IPS DF 6.9 (cell line): ENCODE measurements around the gene CTRB1.

Experiments
- DNase-seq: peaks from one replicate; pipeline ENCODE4 v3.0.0-alpha.2; 2013; ENCODE audit warnings: low read depth, low spot score
- H3K27ac ChIP-seq: one replicate; pipeline ENCODE4 v1.5.1; 2013; ENCODE audit warnings: low read length, control low read depth
- H3K27me3 ChIP-seq: 2 replicates; pipeline ENCODE4 v1.6.1; 2013; ENCODE audit warnings: mild to moderate bottlenecking, low read length; ENCODE audit not compliant: control insufficient read depth, insufficient read depth
- H3K36me3 ChIP-seq: 2 replicates; pipeline ENCODE4 v1.6.1; 2013; ENCODE audit warnings: low read length; ENCODE audit not compliant: control insufficient read depth, insufficient read depth
- H3K4me1 ChIP-seq: 2 replicates; pipeline ENCODE4 v1.6.1; 2013; ENCODE audit warnings: low read length; ENCODE audit not compliant: control insufficient read depth, insufficient read depth
- H3K4me3 ChIP-seq: 2 replicates; pipeline ENCODE4 v1.5.1; 2013; ENCODE audit warnings: mild to moderate bottlenecking, low read length
- H3K9me3 ChIP-seq: 2 replicates; pipeline ENCODE4 v1.6.1; 2013; ENCODE audit warnings: low read length, inconsistent platforms; ENCODE audit not compliant: control insufficient read depth, insufficient read depth
- WGBS: extraction: QIAGEN DNeasy Blood & Tissue Kit; methylation state at CpG from one replicate; pipeline ENCODE4 v1.1.7; 2013; ENCODE audit warnings: mixed read lengths, missing lambda C conversion rate; ENCODE audit not compliant: insufficient read length, insufficient coverage; 5-methylcytosine and 5-hydroxymethylcytosine counted together

The CTRB1 gene

DNA sequence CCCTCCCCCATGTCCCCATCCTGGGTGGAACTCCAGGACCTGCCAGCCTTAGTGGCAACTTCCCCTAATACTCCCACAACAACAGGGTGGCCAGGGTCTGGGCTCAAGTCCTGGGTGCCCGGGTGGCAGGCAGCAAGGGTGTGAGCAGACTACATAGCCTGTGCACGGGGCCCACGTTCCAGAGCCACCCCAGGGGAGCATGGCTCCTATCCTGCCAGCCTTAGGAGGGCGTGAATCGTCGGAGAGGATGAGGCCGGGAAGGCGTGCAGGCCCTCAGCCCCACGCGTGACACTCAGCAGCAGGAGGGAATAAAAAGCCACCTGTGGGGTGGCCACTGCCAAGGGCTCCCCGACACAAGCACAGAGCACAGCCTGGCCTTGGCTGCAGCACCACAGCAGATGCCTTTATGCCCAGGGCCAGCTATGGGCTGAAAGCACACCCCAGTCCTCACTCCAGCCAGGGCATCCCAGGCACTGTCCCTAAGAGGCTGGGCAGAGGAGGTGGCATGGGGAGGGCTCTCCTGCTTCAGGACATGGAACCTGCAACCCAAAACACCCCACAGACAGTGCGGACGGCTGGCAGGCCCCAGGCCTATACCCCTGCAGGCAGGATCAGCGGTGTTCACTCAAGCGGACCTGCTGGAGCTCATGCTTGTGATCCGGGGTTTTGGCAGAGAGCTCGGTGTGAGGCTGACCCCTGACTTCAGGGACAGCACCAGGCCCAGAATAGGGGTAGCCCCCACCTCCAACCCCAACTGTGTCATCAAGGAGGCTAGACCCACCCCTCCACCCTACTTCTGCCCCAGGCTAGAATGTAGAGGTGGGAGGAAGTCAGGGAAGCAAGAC lies 30.0 kb downstream of the CTRB1 start:
- Histone ChIP-seq H3K36me3 (0 out of 2 replicates have a peak, but pooled peaks cover 2% of the 10 kb centered on the region), H3K27ac (no peak overlapping the region), H3K27me3 (no peaks in the 10 kb centered on the region), H3K9me3 (no peaks in the 10 kb centered on the region), H3K4me3 (no peak overlapping the region), H3K4me1 (peaks cover 33% of the 10 kb centered on the region)
- no peak for DNase-seq
- no CpG with 5 or more reads among the region's 17 CpGs for WGBS

DNA sequence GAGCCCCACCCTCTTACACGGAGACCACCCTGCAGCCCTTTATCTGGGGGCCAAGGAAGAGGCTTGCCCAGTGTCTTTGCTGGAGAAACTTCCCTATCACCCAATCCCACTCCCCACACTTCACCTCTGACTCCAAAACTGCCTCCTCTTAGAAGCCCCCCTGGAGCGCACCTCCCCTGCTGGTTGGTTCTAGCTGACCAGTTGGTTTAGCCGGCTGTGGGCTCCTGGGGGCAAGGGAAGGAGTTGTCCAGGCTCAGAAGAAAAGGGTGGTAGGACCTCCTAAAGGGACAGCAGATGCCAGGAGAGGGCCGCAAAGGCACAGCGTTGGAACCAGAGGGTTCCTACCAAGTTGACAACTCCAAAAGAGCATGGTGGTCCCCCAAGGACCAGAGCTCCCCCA lies 30.7 kb downstream of the CTRB1 start:
- H3K27me3 ChIP-seq, result no peaks in the 10 kb centered on the region
- H3K4me1 ChIP-seq, result peaks cover 37% of the 10 kb centered on the region
- no peak for DNase-seq
- H3K9me3 ChIP-seq, result no peaks in the 10 kb centered on the region
- WGBS, result no CpG with 5 or more reads among the region's 5 CpGs
- H3K4me3 ChIP-seq, result no peak overlapping the region
- H3K36me3 ChIP-seq, result 0 out of 2 replicates have a peak, but pooled peaks cover 2% of the 10 kb centered on the region
- no peak overlapping the region for H3K27ac ChIP-seq

DNA sequence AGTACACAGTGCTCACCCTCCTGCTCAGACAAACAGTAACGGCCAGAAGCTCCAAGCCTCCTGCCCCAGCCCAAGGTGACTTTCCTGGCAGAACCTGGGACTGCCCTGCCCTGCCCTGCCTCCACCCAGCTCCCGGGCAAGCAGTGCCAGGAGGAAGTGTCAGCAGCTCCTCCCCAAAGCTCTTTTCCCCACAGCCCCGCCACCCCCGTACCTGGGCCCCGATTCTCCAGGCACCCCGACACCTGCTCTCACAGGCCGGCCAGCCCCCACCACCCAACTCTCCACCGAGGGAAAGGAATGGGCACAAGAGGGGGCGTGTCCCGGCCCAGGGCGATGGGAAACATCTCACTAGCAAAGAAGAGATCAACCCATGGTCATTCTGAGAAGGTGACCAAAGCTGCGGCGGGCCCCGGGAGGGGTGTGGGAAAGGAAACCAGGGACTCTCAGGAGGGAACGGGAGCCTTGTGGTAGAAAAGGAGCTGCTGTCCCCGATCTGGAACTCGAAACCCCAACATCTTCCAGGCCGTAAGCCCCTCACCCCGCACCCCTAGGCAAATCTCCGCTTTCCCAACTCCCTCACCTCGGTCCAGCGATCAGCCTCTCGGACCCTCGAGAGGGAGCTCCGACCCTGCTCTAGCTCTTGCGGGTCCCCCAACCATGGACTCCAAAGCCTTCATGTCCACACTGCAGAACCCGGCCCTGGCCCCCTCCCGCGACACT lies 31.5 kb downstream of the CTRB1 start:
- peak overlapping the region; percentile 86 for H3K4me3 ChIP-seq
- 0 out of 2 replicates have a peak, but pooled peaks cover 2% of the 10 kb centered on the region for H3K36me3 ChIP-seq
- H3K4me1 ChIP-seq, result peaks cover 39% of the 10 kb centered on the region
- WGBS, result no CpG with 5 or more reads among the region's 29 CpGs
- H3K9me3 ChIP-seq, result no peaks in the 10 kb centered on the region
- no peak overlapping the region for H3K27ac ChIP-seq
- no peaks in the 10 kb centered on the region for H3K27me3 ChIP-seq
- DNase-seq, result no peak

DNA sequence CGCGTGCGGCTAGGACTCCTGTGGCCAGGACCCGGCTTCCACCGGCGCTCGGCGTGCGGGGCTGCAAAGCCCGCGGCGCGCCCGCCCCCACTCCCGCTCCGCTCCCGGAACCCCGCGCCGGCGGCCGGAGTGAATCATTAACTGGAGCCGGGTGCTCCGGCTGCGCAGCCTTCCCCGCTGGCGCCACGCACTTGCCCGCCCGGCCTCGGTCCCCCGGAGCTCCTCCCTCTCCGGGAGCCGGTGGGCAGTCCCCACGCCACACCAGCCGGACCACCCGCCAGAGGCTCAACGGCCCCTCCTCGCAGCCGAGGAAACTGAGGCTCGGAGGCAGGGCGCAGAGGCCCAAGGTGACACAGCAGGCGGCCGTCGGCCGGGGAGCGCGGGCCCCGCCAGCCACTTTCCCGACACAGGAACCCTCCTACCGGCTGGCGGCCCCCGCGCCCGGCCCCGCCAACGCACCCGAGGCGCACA lies 32.1 kb downstream of the CTRB1 start:
- peak overlapping the region; percentile 86 for H3K4me3 ChIP-seq
- H3K9me3 ChIP-seq, result no peaks in the 10 kb centered on the region
- H3K27me3 ChIP-seq, result no peaks in the 10 kb centered on the region
- no peak overlapping the region for H3K27ac ChIP-seq
- whole genome bisulfite sequencing, result no CpG with 5 or more reads among the region's 59 CpGs
- peaks cover 36% of the 10 kb centered on the region for H3K4me1 ChIP-seq
- DNase-seq, result no peak
- H3K36me3 ChIP-seq, result 0 out of 2 replicates have a peak, but pooled peaks cover 2% of the 10 kb centered on the region

DNA sequence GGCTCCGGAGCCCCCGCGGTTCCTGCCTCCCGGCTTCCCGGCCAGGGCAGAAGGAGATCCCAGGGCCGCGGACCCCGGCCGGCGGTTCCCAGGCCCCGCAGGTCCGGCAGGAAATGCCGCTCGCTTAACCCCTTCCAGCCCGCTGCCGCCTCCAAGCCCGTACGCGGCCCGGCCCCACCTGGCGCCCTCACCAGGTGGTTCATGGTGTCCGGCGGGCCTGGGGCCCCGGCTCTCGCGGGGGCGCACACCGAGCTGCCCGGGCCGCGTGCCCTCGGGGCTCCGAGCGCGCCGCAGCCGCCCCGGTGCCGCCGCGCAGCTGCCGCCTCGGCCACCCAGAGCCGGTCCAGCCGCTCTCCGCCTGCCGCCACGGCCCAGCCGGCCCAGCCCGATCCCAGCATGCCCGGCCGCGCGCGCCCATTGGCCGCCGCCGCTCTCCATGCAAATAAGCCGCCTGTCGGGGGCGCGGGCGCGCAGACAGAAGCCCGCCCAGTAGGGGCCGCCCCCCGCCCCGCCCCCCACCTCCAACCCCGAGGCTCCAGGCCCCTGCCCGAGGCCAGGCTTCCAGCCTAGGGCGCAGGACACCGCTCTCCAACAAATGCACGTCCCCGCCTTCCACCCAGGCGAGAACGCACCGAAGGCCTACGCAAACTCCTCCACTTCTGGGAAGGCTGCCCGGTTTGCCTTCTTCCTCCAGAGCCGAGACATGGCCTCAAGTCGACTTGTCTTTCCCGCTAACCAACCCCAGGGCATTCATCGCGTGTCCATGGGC lies 32.7 kb downstream of the CTRB1 start, which contains the start of gene BCAR1:
BCAR1 (minus strand) TSS at position 345 of the 769 bp plus-strand sequence; CDS start at position 203, 142 bp downstream.
- H3K27ac ChIP-seq, result peak within 1 kb of the TSS; percentile 72
- 0 out of 2 replicates have a peak, but pooled peaks cover 2% of the 10 kb centered on the region for H3K36me3 ChIP-seq
- H3K27me3 ChIP-seq, result no peaks in the 10 kb centered on the region
- H3K4me3 ChIP-seq, result peak within 1 kb of the TSS; percentile 86
- H3K9me3 ChIP-seq, result no peaks in the 10 kb centered on the region
- peaks cover 40% of the 10 kb centered on the region for H3K4me1 ChIP-seq
- WGBS, result no CpG with 5 or more reads among the region's 84 CpGs
- no peak for DNase-seq

DNA sequence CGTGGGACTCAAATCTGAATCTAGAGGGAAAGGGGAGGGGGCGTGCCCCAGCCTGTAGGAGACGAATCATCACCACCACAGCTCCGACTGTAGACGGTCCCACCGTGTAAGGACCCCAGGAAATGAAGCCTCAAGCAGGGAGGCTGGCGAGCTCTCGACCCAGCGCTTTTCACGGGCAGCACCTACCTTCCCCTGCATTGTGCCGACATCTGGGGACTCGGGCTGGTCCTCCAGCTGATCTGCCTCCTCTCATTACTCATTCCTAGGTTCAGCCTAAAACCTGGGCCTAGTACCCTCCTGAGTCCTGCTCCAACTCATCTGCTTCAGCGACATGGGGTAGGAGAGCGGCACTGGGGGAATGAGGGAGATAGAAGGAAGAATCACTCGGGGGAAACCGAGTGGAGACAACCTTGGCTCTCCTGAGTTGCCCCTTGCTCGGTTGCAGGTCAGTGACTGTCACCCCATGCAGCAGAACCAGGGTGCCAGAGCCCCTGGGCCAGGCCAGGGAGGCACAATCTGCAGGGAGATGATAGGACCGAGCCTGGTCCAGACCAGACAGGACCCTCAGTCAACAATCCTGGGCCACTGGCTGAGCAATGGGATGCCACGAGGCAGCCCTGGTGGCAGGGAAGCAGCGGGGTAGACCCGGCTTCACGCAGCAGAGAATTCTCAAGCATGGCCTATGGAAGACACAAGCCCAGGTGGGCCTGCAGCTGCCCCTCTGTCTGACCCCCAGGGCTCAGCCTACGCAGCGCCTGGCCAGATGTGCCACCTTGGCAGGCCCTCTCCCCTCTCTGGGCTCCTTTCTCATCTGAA lies 33.5 kb downstream of the CTRB1 start:
- peaks cover 43% of the 10 kb centered on the region for H3K4me1 ChIP-seq
- no peak for DNase-seq
- H3K9me3 ChIP-seq, result no peaks in the 10 kb centered on the region
- H3K4me3 ChIP-seq, result no peak overlapping the region; the same call in 1 of the 2 replicates
- H3K27me3 ChIP-seq, result no peaks in the 10 kb centered on the region
- H3K36me3 ChIP-seq, result 0 out of 2 replicates have a peak, but pooled peaks cover 2% of the 10 kb centered on the region
- H3K27ac ChIP-seq, result peak overlapping the region; percentile 72
- no CpG with 5 or more reads among the region's 24 CpGs for WGBS

DNA sequence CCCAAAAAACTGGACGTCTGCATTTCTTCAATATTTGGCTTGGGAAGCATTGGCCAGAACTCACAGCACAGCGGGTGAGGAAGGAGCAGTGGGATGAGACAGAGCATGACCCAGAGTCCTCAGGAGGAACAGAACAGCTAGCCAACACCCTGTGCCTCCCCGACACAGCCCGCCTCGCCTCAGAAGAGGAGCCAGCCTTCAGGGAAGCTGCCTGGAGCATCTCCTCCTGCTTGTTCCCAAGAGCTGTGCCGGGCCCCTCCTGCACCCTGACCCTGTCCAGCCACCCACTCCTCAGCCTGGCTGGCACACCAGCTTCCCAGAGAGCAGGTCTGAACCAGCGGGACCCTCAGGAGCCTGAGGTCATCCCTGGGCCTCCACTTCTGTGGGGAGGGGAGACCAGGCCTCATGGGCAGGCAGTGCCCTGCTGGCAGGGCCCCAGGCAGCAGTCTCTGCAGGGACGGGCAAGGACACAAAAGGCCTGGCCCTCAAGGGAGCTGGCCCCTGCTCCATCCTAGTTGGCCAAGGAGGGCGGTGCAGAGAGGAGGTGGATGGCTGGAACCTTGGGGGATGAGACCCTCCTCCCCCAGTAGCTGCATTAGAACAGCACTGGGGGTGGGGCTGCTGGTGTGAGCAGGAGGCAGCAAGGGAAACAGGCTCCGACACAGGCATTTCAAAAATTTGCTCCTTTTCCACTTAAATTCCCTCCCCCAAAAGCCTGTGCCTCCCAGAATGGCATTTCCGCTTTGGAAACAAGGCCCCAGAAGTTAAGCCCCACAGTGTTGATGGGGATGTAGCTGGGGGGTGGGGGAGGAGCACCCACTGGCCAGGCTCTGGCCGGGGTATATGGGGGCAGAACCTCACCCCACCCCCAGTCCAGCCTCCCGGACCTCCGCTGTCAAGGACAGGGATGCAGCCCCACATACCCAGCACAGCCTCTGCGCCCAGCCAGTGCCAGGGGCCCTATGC lies 34.4 kb downstream of the CTRB1 start:
- Histone ChIP-seq H3K4me3 (no peak overlapping the region), H3K27ac (peak overlapping the region; percentile 72), H3K36me3 (0 out of 2 replicates have a peak, but pooled peaks cover 2% of the 10 kb centered on the region), H3K9me3 (no peaks in the 10 kb centered on the region), H3K4me1 (peaks cover 43% of the 10 kb centered on the region), H3K27me3 (no peaks in the 10 kb centered on the region)
- no CpG with 5 or more reads among the region's 15 CpGs for WGBS
- DNase-seq, result peak; percentile 85

DNA sequence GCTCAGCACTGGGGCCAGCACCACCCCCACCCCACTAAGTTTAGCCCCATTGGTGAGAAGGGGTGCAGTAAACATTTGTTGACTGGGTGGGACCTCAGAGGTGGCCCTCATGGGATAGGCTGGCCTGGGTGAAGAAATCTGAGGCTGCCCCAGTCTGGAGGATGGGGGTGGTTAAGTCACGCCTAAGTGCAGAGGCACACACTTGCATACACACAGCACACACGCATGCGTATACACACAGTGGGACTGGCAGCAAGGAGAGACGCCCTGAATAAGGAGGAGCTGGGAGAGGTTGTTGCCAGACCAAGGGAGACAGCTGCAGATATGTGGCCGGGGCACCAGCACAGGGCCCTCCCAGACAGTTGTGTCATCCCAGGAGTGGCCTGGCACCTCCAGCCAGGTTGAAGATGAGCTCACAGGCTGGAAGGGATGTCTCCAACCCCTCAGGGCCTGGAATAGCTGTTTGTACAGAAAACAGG lies 35.6 kb downstream of the CTRB1 start:
- H3K27ac ChIP-seq, result peak overlapping the region; percentile 52
- DNase-seq, result no peak
- H3K9me3 ChIP-seq, result no peaks in the 10 kb centered on the region
- no peak overlapping the region for H3K4me3 ChIP-seq
- H3K4me1 ChIP-seq, result peaks cover 39% of the 10 kb centered on the region
- no peaks in the 10 kb centered on the region for H3K36me3 ChIP-seq
- H3K27me3 ChIP-seq, result no peaks in the 10 kb centered on the region
- WGBS, result no CpG with 5 or more reads among the region's 5 CpGs
